Endothelial cell of umbilical vein (primary cell): Measurements from ENCODE around the gene VPS54. TPM values are rescaled to one million over a fixed set of nuclear protein-coding genes. Genes with fewer than 3 reads are reported as not detected.
"Not testable (repeated sequence)": the region's sequence is repeated elsewhere in the genome, so short reads cannot be mapped to it uniquely, and the experiment has no call there.

Experiments used
- BruUV-seq: library from RNA; stranded (reverse); fragments of 400-500 nt; replicated peaks from 2 replicates; lab custom pipeline; 2021; lab: Mats Ljungman, UMichigan
- CTCF ChIA-PET: fragments of 300-600, 350-600 bp; sonication (Branson Sonifier 250); formaldehyde crosslinking; loops from one replicate; lab custom pipeline; 2021; ENCODE audit warnings: antibody characterized with exemption, inconsistent platforms; lab: Charles Lee
- POLR2A ChIA-PET: fragments of 300-600, 350-600 bp; sonication (Branson Sonifier 250); formaldehyde crosslinking; loops from one replicate; lab custom pipeline; 2021; ENCODE audit warnings: antibody characterized with exemption, inconsistent platforms; lab: Charles Lee
- DNase-seq: peaks from one replicate; pipeline ENCODE4 v3.0.0-alpha.2; 2011; ENCODE audit warnings: low read depth, low spot score
- FAIRE-seq: peaks from 2 replicates; lab custom pipeline; 2011; peaks lifted over from hg19 to GRCh38; lab: Jason Lieb, UNC
- H2AFZ ChIP-seq: 2 replicates; pipeline ENCODE4 v1.6.0; 2012; ENCODE audit warnings: low read depth, low read length, control low read depth, inconsistent platforms
- H3K27ac ChIP-seq: 2 replicates; pipeline ENCODE4 v1.5.1; 2011; ENCODE audit warnings: low read depth, mild to moderate bottlenecking, control low read depth, low read length, moderate library complexity; ENCODE audit not compliant: insufficient read depth
- H3K27me3 ChIP-seq, 2 experiments: 2 replicates each; pipeline versions ENCODE4 v1.6.0 to v1.6.1; 2011; ENCODE audit warnings: low read length in 2 of 2, mixed read lengths in 1 of 2; ENCODE audit not compliant: control insufficient read depth in 2 of 2, insufficient read depth in 2 of 2
- H3K36me3 ChIP-seq, 2 experiments: 2 replicates in 1 of 2; 3 replicates in 1 of 2; pipeline ENCODE4 v1.5.1; 2011; ENCODE audit warnings: low read length in 2 of 2, mild to moderate bottlenecking in 1 of 2, moderate library complexity in 1 of 2; ENCODE audit not compliant: control insufficient read depth in 2 of 2, insufficient read depth in 2 of 2; ENCODE audit errors: extremely low read depth in 1 of 2
- H3K4me1 ChIP-seq: 3 replicates; pipeline ENCODE4 v1.5.1; 2011; ENCODE audit warnings: mild to moderate bottlenecking, low read length; ENCODE audit not compliant: control insufficient read depth, insufficient read depth; ENCODE audit errors: extremely low read depth
- H3K4me2 ChIP-seq: 2 replicates; pipeline ENCODE4 v1.6.1; 2011; ENCODE audit warnings: low read length, control low read depth, mixed read lengths; ENCODE audit not compliant: insufficient read depth
- H3K4me3 ChIP-seq, 3 experiments: fragments of 200-600 bp in 1 of 3; sonication (generic), shearing (Covaris generic) in 1 of 3; replicated peaks in 1 of 3; 2 replicates each; pipeline ENCODE4 v1.5.1; 2011 to 2016; ENCODE audit warnings: control low read depth in 3 of 3, low read length in 3 of 3, mild to moderate bottlenecking in 2 of 3, inconsistent platforms in 1 of 3, low read depth in 1 of 3, moderate library complexity in 1 of 3; ENCODE audit not compliant: insufficient read depth in 1 of 3
- H3K79me2 ChIP-seq: 2 replicates; pipeline ENCODE4 v1.6.0; 2012; ENCODE audit warnings: low read length, inconsistent platforms; ENCODE audit not compliant: control insufficient read depth, insufficient read depth
- H3K9ac ChIP-seq: replicated peaks from 2 replicates; pipeline ENCODE3; 2011; ENCODE audit warnings: low read length, control low read depth; ENCODE audit not compliant: insufficient read depth; ENCODE audit errors: extremely low read depth
- H3K9me1 ChIP-seq: replicated peaks from 3 replicates; pipeline ENCODE4 v1.6.0; 2011; ENCODE audit warnings: mild to moderate bottlenecking, low read length; ENCODE audit not compliant: control insufficient read depth, insufficient read depth; ENCODE audit errors: extremely low read depth
- H3K9me3 ChIP-seq: replicated peaks from 2 replicates; pipeline ENCODE4 v1.5.1; 2012; ENCODE audit warnings: low read length, inconsistent platforms; ENCODE audit not compliant: control insufficient read depth, insufficient read depth
- H4K20me1 ChIP-seq: replicated peaks from 2 replicates; pipeline ENCODE3; 2011; ENCODE audit warnings: mild to moderate bottlenecking, low read length; ENCODE audit not compliant: control insufficient read depth, insufficient read depth; ENCODE audit errors: extremely low read depth
- CTCF ChIP-seq, 2 donors: IDR thresholded peaks; 1 replicate in 1 of 2; 2 replicates in 1 of 2; pipeline ENCODE4 v1.5.1; 2011; ENCODE audit warnings: low read length in 2 of 2, mild to moderate bottlenecking in 2 of 2, moderate library complexity in 2 of 2, control low read depth in 1 of 2, inconsistent platforms in 1 of 2, low read depth in 1 of 2; ENCODE audit not compliant: insufficient read depth in 1 of 2; ENCODE audit errors: extremely low read depth in 1 of 2
- EZH2 ChIP-seq: IDR thresholded peaks from 2 replicates; pipeline ENCODE4 v1.6.1; 2012; ENCODE audit warnings: borderline replicate concordance, low read depth, mild to moderate bottlenecking, moderate library complexity, low read length, inconsistent platforms; ENCODE audit not compliant: severe bottlenecking
- FOS ChIP-seq: IDR thresholded peaks from 2 replicates; pipeline ENCODE4 v1.6.1; 2011; ENCODE audit warnings: mild to moderate bottlenecking, low read length, moderate library complexity, borderline replicate concordance; ENCODE audit not compliant: insufficient read depth
- GATA2 ChIP-seq: IDR thresholded peaks from 2 replicates; pipeline ENCODE4 v1.7.0; 2011; ENCODE audit warnings: low read depth, mild to moderate bottlenecking, moderate library complexity, mixed read lengths, low read length; ENCODE audit not compliant: insufficient read length, insufficient read depth
- JUN ChIP-seq: IDR thresholded peaks from 2 replicates; pipeline ENCODE4 v1.6.1; 2011; ENCODE audit warnings: borderline replicate concordance, low read depth; ENCODE audit not compliant: insufficient read length, insufficient read depth
- MAX ChIP-seq: IDR thresholded peaks from 2 replicates; pipeline ENCODE4 v1.6.1; 2011; ENCODE audit not compliant: insufficient read depth, insufficient read length
- MYC ChIP-seq: IDR thresholded peaks from one replicate; pipeline ENCODE4 v1.6.1; 2011; ENCODE audit warnings: mild to moderate bottlenecking, low read depth, low read length
- POLR2A ChIP-seq: IDR thresholded peaks from 2 replicates; pipeline ENCODE4 v1.6.1; 2012; ENCODE audit warnings: low read depth, mild to moderate bottlenecking, control low read depth, low read length
- POLR2AphosphoS5 ChIP-seq: IDR thresholded peaks from 2 replicates; pipeline ENCODE4 v1.6.1; 2012; ENCODE audit warnings: low read depth, mild to moderate bottlenecking, control low read depth, low read length, moderate library complexity; ENCODE audit not compliant: insufficient read depth
- dilution Hi-C: fragments of 300-500 bp; cut with MboI; formaldehyde crosslinking; loops from one replicate; pipeline ENCODE4 v1.15.0; 2019; ENCODE audit warnings: low sequenced_read_pairs; ENCODE audit not compliant: extremely low pct_ligation_motif_present
- intact Hi-C: fragments of 100-400 bp; cut with micrococcal nuclease; formaldehyde crosslinking; loops from one replicate; pipeline ENCODE4 v1.10.0; 2022
- polyA plus RNA-seq, 4 experiments: library from polyadenylated mRNA; depleted of rRNA in 3 of 4; stranded (reverse) in 3 of 4; unstranded in 1 of 4; fragments of >200 nt; gene quantifications; 2 replicates each; pipeline versions ENCODE4 v1.2.1 to v1.2.3, GENCODE V29; 2011 to 2012; ENCODE audit warnings: missing spikeins in 1 of 4
- total RNA-seq: library from RNA; stranded (reverse); gene quantifications from 2 replicates; pipeline ENCODE4 v1.2.3, GENCODE V29; 2021

The VPS54 gene
- total and polyA plus RNA-seq, 2 donors (not counting 3 experiments of a cell fraction or from before 2014, with no cell fraction given), result 6.3 to 17.7 TPM

GRCh38 chr2:63990072-63990471, 29.2 kb downstream of the VPS54 start:
- H4K20me1 ChIP-seq, result no peaks in the 10 kb centered on the region
- no TSS peak for BruUV-seq
- no peaks in the 10 kb centered on the region for H3K36me3 ChIP-seq
- dilution Hi-C loops (no loop called here), intact Hi-C loops (no loop called here)
- no peak overlapping the region for H3K27ac ChIP-seq
- no peak for TF ChIP-seq MYC
- TF ChIP-seq CTCF (IDR thresholded peaks at IDR 0.05; ENCODE audit: extremely low read depth in 1 of 2, insufficient read depth in 1 of 2, low read depth in 1 of 2, low read length in 2 of 2), result no peak
- no peak for TF ChIP-seq POLR2A
- no peak for TF ChIP-seq FOS
- no peak for TF ChIP-seq JUN
- TF ChIP-seq POLR2AphosphoS5, result no peak
- no peak for TF ChIP-seq GATA2
- no peak for TF ChIP-seq EZH2
- TF ChIP-seq MAX, result no peak
- H3K4me3 ChIP-seq, result no peak overlapping the region
- DNase-seq (no peak), FAIRE-seq (no peak)
- no peaks in the 10 kb centered on the region for H3K27me3 ChIP-seq
- H3K4me1 ChIP-seq, result peaks cover 11% of the 10 kb centered on the region
- H2AFZ ChIP-seq, result no peak overlapping the region
- no peak overlapping the region for H3K9ac ChIP-seq
- H3K9me3 ChIP-seq, result no peaks in the 10 kb centered on the region
- CTCF ChIA-PET, result no interaction called here
- H3K9me1 ChIP-seq, result no peaks in the 10 kb centered on the region
- peaks cover 13% of the 10 kb centered on the region for H3K79me2 ChIP-seq
- no peak overlapping the region for H3K4me2 ChIP-seq
- POLR2A ChIA-PET, result no interaction called here

GRCh38 chr2:63988842-63989436, 30.3 kb downstream of the VPS54 start:
- CTCF ChIA-PET, H3K27ac ChIP-seq, H3K4me3 ChIP-seq, H3K27me3 ChIP-seq, H3K9me3 ChIP-seq, H3K4me2 ChIP-seq, H3K36me3 ChIP-seq, BruUV-seq, POLR2A ChIA-PET, H4K20me1 ChIP-seq, H3K9me1 ChIP-seq, intact Hi-C loops, H2AFZ ChIP-seq, DNase-seq, H3K9ac ChIP-seq, dilution Hi-C loops, FAIRE-seq: not testable (repeated sequence)
- H3K4me1 ChIP-seq, result peaks cover 22% of the 10 kb centered on the region
- peaks cover 16% of the 10 kb centered on the region for H3K79me2 ChIP-seq
